ENCODE data around the gene KLF7.

KLF7 gene

DNA sequence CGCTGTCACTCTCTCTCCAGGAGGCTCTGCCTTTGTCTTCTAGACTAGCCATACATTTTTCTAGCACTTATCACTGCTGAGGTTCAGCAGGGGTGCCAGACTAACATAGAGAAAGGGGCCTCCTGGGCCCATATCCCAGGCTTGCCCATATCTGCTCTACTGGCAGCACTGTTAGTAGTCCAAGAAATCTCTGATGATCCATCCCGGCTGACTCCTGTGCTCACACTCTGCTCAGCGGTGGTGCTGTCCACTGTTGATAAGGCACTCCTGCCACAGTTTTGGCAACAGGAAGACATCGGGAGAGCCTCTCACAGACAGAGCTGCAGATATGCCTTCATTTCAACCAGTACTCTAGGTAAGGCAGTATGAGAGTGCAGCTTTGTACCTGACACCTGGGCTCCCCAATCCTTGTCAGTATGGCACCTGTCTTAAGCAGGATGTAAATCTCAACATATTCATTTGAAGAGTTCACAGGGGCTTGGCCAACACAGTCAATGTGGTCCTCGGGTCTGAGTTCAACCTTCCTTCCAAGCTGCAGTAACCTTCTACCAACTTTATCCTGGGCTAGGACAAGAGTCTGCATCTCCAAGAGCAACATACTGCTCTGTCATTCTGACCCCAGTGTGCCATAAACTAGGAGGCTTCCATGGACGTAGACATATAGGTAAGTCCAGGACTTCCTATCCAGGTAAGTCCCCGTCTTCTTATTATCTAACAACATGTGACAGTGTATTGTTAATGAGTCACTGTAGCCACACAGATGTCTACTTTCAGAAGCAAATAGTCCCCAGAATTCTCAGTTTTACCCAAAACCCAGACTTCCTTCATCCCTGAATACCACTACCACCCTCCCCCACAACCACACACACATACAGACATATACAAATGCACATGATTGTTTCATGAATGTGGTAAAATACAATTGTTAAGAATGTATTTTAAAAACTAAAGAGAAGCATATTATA, 16.2 kb downstream of the KLF7 start:
- DNase-seq, result no peak

DNA sequence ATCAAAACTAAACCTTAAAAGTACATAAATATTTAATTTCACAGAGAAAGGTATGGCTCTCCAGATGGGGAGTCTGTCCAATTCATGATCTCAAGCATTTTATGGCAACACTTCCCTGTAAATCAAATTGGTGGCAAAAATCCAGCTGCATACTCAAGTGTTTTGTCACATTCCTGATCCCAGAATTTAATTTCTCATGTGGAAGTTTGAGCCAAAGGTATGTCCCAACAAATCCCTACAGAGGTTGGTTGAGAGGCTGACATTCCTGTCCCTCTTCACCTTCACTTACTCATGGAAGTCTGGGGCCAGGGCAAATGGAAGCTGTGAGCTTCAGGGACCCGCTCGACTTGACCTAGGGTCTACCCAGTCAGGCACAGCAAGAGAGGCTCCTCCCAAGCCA, 17.7 kb downstream of the KLF7 start:
- DNase-seq, result no peak

DNA sequence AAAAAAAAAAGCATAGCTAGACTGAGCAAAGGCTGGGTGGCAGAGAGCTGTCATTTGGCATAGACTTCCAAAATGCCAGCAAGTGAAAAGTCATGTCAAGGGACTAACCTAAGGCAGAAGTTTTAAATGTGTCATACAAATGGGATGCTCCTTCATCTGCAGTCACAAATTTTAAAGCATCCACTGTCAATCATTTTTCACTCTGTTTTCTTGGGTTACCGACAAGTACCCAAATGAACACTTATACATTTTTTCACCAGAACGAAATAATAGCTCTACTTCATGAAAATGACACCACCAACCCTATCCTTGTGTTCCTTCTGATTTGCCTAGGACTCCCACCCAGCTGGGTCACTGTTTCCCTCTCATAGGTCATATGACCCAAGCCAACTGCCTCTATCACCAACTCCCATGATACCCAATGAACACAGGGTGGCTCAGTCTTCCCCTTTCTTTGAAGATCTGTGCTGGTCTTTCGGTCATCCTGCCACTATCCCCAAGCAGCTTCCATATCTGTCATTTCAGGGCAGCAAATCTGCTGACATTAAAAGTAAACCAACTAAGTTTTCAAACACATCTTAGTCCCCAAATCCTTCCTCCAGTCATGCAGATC, 21.5 kb downstream of the KLF7 start:
- DNase-seq, result no peak

DNA sequence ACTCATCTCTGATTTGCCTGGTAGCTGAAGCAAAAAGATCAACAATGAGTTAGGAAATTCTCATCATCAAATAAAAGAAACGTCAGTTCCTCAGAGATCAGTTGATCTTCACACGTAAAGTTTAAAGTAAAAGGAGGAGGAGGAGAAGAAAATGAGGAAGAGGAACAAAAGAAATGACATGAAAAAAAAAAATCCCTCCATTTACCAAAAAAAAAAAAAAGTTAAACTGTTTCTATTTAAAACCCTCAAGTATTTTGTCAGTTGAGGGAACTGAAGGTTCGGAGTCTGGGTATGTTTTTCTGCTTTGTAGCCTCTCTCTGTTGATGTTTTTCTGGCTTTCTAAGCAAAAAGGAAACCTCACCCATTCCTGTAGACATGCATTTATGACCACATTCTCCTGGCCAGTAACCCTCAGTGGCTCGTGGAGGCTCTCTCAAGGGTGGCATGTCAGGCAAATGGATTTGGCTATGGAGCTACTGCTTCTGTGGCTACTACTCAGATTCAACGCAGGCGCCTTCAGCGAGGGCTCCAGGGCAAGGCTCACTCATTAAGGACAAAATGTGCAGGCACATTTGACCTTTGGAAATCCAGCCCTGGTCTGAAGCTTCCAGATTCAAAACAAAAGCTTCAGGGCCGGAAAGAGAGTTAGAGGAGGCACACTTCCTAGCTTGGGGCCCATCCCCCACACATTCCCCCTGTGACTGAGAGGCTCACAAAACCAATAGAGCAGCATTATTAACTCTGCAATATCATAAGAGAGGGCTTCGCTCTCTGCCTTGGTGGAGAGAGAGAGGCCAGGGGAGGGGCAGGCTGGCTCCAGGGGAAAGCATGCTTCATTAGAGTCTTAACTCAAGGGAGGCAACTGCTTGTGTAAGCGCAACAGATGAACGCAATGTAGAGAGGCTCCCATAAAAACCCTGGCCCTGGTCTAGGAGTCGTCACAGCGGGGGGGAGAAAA, 22.3 kb downstream of the KLF7 start:
- peak; percentile 75 for DNase-seq

DNA sequence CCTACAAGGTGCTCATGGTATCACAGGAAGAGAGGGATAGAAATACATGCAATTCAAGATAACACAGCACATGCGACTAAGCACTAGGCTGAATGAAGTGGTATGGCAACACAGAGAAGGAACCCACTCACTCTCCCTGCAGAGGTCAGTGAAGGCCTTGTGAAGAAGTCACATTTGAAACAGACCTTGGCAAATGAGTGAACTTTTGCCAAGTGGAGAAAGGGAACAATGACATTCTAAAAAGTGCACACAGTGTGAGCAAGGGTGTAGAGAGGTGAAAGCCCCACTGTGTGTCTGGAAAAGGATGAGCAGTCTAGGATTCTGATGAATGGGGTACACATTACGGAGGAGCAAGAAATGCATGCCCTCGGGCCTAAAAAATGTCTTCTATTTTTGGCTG, 23.3 kb downstream of the KLF7 start:
- peak; percentile 2 for DNase-seq

DNA sequence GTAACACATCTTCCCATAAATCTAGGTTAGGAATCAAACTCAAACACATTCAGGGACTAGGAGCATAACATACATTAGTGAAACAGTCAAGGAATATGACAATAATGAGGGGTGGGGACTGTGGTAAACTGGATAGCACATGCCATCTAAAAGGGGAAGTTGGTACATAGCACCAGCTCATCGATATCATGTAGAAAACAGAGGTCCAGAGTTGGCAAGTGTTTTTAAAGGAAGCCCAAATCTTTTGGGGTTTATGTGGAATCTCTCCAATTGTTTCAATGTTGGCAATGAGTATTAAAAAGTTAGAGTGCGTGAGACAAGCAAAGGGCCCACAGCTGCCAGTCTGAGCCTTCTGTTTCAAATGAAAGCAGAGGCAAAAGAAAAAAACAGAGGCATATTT, 24.4 kb downstream of the KLF7 start:
- DNase-seq, result no peak

DNA sequence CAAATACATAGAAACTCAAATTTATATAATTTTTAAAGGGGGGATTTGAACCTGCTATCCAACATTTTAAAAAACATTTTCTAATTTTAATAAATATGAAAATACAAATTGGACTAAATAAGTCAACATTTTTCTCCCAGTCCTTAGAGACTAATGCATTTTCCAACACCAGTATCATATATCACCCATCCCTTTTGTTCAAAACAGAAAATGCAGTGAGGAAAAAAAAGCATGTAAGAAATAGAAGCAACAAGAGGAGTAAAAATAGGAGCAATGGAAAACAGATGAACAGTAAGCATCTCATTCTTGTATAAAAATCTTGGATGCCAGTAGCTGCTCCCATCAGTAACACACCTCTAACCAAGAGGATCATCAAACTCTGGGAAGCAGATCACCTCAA, 25.5 kb downstream of the KLF7 start:
- DNase-seq, result no peak

DNA sequence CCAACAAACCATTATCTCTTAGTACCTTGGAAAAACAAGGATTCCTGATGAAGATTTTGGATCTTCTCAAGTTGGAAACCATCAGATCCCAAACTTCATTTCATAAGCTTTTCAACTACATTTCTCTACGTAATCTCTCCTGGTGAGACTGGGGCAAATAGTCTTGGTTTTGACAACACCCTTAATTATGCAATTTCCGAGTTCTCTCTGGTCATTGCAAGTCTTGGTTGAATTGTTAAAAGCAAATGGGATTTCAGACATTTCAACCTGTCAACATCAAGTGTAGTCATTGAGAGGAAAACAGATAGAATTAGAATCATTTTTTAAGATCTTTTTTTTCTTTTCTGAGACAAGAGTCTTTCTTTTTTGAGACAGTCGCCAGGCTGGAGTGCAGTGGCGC, 26.2 kb downstream of the KLF7 start:
- DNase-seq, result no peak

DNA sequence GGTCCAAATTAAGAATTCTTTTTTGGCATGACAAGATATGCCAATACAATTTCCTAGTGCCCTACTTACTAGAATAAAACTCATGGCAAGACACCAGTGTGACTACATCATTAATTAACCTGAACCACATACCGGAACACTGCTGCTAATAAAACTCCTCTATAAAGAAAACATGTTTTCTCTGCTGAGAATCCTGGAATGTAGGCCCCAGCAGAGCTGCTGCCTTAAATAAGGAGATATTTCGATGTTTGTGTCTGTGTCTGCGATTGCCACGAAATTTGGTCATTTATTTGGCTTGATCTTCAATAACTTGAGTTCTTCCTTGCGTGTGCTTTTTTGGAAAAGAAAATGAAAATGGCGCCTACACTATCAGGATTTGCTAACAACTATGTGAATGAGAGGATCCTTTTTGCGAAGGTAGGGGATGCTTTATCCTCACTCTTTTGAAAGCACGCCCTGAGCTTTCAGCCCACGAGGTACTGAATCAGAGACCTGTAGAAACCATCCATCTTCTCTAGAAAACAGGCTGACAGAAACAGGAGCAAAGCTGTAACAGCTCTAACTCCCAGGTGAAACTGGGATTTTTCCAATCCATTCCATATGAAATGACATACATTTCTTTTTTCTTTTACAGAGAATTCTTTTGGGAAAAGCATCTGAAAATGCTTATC, 27.0 kb downstream of the KLF7 start:
- DNase-seq, result no peak

DNA sequence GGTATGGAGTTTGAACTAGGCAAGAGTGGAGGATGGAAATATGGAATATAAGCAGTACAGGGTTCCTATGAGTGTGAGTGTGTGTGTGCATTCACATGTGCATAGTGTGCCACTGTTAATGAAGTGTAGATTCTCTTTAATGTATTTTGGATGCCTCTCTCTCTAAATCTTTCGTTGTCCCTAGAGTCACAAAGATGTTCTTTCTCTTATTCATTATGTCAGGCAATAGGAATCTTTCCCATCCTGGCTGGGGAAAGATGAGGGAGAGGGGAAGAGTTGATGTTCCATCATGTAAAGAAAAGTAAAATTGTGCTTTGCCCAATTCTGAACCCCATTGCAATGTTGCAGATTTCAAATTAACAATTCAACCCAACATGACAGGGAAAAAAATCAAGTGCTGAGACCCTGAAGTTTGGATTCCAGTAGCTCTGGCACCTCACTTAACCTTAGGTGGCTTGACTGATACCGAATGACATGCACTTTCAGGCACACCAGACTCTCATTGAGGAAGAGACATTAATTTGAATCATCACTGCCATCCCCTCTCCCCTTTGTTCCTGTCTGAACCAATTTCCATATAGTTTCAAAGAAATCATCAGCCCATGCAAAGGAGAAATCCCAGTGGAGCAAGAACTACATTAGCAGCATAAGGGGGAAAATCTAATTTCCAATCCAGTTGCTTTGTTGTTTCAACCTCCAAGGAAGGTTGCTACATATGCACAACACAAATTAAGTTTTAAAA, 28.0 kb downstream of the KLF7 start:
- DNase-seq, result no peak

DNA sequence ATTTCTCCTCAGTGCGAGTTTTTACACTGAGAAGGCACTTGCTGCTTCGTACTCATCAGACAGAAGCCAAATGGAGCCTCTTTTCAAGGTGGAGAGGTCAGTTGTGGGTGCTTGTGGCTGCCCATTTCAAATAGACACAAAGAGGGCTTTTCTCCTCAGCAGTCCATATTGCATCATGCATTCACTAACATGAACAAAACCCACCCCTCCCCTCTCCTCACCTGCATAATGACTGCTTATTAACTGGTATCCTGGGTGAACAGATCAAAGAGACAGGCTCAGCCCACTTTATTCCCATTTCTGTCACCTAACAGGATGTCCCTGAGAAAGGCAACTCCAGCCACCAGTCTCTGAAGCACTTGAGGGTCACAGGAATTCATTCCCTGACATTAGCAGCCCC, 28.9 kb downstream of the KLF7 start:
- DNase-seq, result no peak

DNA sequence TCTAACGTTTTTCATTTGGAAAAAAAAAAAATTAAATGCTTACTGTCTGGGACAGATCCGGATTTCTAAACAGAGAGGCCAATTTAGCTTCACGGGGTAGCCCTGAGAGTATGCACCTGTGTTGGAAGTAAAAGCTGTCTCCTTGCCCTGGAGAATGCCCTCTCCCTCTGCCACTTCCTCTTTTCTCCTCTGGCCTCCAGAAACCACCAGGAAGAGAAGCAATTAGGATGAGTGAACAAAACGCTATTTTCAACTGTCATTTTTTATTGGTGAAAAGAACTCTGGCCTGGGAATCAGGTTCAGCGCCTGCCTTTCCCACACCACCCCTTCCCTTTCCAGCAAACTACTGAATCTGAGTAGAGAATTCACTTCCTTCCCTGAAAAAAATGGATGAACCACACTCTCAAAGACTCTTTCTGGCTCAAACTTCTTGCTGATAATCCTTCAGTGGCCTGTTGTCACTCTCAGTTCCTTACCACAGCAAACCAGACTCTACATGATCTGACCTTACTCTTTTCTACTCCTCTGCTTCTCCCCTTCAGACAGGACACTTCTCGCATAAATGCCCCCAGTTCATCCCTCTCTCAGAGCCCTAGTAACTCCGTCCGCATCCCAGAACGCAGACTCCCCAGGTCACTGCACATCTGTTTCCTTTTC, 29.8 kb downstream of the KLF7 start:
- DNase-seq, result no peak

DNA sequence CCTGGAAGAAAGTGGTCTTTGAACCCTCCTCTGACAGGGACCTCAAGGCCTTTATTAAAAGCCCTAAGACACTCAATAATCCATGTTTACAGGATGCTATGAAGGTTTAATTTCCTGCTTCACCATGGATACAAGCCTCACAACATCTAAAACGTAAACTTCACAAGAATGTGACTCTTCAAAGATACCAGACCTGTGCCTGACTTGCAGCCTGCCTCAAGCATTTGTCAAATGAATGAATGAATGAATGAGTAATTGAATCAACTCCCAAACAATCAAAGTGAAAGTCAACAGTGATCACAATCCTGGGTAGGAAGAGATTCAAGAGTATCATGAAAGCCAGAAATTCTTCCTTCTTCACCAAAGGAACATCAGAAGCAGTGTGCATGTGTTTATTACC, 30.4 kb downstream of the KLF7 start:
- DNase-seq, result no peak

DNA sequence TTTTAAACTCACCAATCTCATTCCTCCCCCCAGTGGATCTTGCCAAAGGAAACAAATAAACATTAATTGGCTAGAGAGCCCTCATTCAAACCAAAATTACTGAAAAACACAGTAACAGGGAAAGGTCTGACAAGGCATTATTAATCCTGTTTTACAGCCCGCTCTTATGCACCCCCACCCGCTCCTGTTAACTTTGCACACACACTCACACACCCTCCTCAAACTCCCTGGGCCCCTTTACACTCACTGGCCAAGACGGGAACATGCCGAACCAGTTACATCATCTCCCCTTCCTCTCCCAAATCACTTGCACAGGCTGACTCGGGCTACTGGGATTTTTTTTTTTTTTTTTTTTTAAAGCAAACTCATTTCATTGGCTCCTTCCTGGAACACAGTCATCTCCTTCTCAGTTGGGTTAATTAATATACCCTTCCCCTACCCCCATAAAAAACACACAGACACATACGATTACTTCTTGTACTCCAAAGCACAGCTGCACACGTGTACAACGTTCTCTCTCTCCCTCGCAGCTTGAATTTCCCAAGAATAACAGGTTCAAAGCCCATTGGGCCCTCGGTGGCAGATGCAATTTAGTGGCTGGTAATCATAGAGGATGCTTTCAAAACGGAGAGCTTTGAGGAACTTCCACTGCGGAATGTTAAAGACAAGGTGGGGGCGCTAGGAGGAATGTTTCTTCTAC, 31.8 kb downstream of the KLF7 start:
- peak; percentile 67 for DNase-seq

DNA sequence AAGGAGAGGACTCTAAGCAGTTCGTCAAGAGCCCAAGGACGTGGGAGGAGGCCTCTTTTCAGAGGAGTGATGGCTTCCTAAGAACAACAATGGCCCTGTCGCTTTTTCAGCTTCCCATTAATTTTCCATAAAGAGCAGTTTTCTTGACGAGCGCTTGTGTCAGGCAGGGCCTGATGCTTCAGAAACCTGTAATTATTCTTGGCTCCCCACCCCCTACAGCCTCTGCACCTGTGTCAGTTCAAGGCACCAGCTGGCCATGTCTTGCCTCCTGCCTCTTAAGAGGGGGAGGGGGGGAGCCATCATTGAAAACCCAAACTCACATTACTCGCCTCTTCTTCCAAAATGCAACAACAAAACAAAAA, 32.3 kb downstream of the KLF7 start:
- peak; percentile 66 for DNase-seq

DNA sequence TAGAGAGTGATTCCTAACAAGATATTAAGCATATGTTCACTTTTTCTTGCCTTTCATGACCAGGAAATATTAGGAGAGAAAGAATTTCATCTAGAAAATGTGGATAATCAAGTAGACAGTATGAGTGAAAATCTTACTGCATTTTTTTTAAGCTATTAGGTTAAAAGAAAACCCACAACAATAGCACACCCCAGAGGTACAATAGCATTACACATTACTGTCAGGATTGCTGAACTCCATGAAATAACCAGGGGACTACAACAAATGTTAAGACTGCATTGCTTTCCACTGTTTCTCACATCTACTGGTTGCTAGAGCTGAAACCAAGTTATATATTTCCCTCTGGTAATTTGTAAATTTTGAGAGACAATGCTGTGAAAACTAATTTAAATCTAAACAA, 33.7 kb downstream of the KLF7 start:
- no peak for DNase-seq

DNA sequence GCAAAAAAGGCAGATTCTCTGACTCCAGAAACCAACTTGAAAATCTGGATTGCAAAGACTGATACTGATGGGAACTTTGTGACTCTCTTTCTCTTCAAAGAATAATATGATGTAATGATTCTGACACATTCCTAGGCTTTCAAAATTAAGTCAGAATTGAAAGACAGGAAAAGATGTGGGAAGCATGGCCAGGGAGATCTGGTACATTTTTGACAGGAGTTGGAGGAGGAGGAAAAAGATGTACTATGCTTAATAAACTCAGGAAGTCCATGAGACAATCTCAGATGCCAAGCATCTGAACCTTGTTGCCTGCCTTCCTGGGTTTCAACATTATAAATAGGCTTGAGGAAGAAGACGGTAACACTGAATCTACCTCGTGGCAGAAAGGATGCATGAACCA, 34.2 kb downstream of the KLF7 start:
- no peak for DNase-seq

DNA sequence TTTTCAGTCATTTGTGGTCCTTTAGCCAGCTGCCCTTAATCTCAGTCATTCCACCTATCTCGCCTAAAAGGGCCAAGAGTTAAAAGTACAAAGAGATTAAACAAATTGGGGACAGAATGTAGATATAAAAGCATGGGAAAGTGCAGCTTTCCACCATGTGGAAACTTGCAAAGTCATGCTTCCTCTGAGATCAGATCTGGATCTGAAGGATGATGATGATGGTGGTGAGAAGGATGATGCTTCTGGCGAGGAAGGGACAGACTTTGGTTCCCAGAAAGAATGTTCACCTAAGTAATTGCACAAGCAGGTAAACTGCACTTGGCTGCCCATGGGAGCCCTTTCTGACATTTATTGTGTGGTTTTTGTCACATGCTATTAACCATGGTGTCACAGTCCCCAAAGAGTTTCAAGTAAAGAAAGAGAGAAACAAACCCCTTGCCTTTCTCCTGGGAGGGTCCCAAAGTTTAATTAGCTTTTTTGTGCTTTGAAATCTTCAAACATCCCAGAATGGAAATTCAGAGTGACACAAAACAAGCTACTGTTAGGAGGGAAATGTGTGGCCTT, 34.7 kb downstream of the KLF7 start:
- no peak for DNase-seq

DNA sequence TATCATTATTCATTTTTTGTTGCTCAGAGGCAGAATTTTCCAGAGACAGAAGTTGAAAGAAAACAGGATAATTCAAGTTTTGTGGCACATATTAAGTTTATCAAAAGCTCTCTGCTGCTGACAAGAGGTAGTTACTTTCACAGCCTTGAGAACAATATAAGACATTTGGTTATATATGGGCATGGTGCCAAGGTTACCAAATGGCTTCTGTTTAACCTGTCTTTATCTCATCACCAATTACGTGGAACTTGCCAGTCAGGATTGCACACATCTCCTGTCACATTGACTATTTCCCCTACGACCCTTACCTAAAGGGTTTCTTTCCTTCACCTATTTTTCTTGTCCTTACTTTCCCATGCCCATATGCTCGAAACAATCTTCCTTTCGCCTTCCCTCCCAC, 35.9 kb downstream of the KLF7 start:
- DNase-seq, result no peak

DNA sequence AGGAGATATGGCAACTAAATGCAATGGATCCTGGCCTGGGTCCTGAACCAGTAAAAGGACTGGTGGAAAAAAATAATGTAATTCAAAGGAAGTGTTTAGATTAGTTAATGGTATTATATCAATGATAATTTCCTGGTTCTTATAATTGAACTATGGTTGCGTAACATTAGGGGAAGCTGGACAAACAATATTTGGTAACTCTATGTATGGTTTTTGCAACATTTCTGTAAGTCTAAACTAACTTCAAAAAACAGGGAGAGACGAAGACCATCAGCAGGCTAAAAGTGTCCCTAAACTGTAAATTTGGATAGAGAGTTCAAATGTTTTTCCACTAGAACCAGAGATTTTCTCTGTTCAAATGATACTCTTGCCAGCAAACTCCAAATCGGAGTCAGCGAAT, 36.9 kb downstream of the KLF7 start:
- no peak for DNase-seq

Measured in right kidney (tissue), 1 donor.